ENCODE data around the gene KLHDC10. TPM values are rescaled to one million over a fixed set of nuclear protein-coding genes. Genes with fewer than 3 reads are reported as not detected.
"Not testable (repeated sequence)": the region's sequence is repeated elsewhere in the genome, so short reads cannot be mapped to it uniquely, and the experiment has no call there.

The KLHDC10 gene
- total RNA-seq, 1 experiment from 2014 or later = 14.4 TPM

GRCh38 chr7:130145424-130146100, 75.2 kb downstream of the KLHDC10 start:
- ChIA-PET CTCF (interaction anchor here (1.6 kb wide), 1 partner anchor 73 kb away, joined by 5 read pairs; no protein-coding TSS in a partner anchor), POLR2A (interaction anchor here (0.7 kb wide), 1 partner anchor 60 kb away, joined by 3 read pairs; the partner anchor contains the start of gene TMEM209)
- Mint-ChIP-seq H3K4me1 (peaks cover 24% of the 10 kb centered on the region), H3K9me3 (no peaks in the 10 kb centered on the region), H3K27me3 (ENCODE audit: low read depth) (peaks cover under 1% of the 10 kb centered on the region; the same call in 1 of the 2 replicates), H3K36me3 (no peaks in the 10 kb centered on the region), H3K4me3 (no peak overlapping the region), H3K27ac (no peak overlapping the region)
- no peak for TF ChIP-seq ZNF423 (CRISPR knock-in tag; IDR thresholded peaks at IDR 0.05)
- TF ChIP-seq MXD4 (CRISPR knock-in tag; IDR thresholded peaks at IDR 0.05; ENCODE audit: borderline replicate concordance) = no peak
- no peak for TF ChIP-seq JAZF1 (CRISPR knock-in tag; IDR thresholded peaks at IDR 0.05)
- no peak for TF ChIP-seq ARID4B (CRISPR knock-in tag; IDR thresholded peaks at IDR 0.05; ENCODE audit: borderline replicate concordance)
- TF ChIP-seq SP1 (CRISPR knock-in tag; conservative IDR thresholded peaks at IDR 0.05) = no peak
- DNase-seq (ENCODE audit: low spot score) = no peak
- no peak for ATAC-seq

- ATAC-seq; H3K4me3 Mint-ChIP-seq; H3K9me3 Mint-ChIP-seq; POLR2A ChIA-PET; DNase-seq (ENCODE audit: low spot score); H3K27me3 Mint-ChIP-seq (ENCODE audit: low read depth); H3K27ac Mint-ChIP-seq; H3K36me3 Mint-ChIP-seq: not testable (repeated sequence)
- peaks cover 21% of the 10 kb centered on the region for H3K4me1 Mint-ChIP-seq
- CTCF ChIA-PET = interaction anchor here (1.6 kb wide), 1 partner anchor 74 kb away, joined by 5 read pairs; no protein-coding TSS in a partner anchor
These were observed 75.8 kb downstream of the KLHDC10 start for GRCh38 chr7:130146142-130146541.

- Mint-ChIP-seq H3K4me3 (no peak overlapping the region), H3K27me3 (ENCODE audit: low read depth) (no peaks in the 10 kb centered on the region), H3K9me3 (no peaks in the 10 kb centered on the region), H3K36me3 (no peaks in the 10 kb centered on the region), H3K4me1 (peaks cover 17% of the 10 kb centered on the region), H3K27ac (no peak overlapping the region)
- CTCF ChIA-PET = interaction anchor here (1.3 to 1.6 kb wide), 2 partner anchors 74 to 611 kb away, joined by 3 to 5 read pairs; no protein-coding TSS in a partner anchor
- POLR2A ChIA-PET = no interaction called here
- ATAC-seq (no peak), DNase-seq (ENCODE audit: low spot score) (no peak)
- TF ChIP-seq ERG (CRISPR knock-in tag; IDR thresholded peaks at IDR 0.05) = no peak
- no peak for TF ChIP-seq E2F5 (CRISPR knock-in tag; IDR thresholded peaks at IDR 0.05)
- no peak for TF ChIP-seq RORB (CRISPR knock-in tag; IDR thresholded peaks at IDR 0.05)
- no peak for TF ChIP-seq NFE2L1 (CRISPR knock-in tag; IDR thresholded peaks at IDR 0.05)
- no peak for TF ChIP-seq E2F4 (CRISPR knock-in tag; IDR thresholded peaks at IDR 0.05; ENCODE audit: borderline replicate concordance, low read depth)
- TF ChIP-seq GRHL2 (CRISPR knock-in tag; IDR thresholded peaks at IDR 0.05; ENCODE audit: insufficient replicate concordance, severe bottlenecking) = no peak
- TF ChIP-seq MAX (CRISPR knock-in tag; IDR thresholded peaks at IDR 0.05) = no peak
- no peak for TF ChIP-seq ZNF281 (CRISPR knock-in tag; IDR thresholded peaks at IDR 0.05)
These were observed 76.5 kb downstream of the KLHDC10 start for GRCh38 chr7:130146693-130147405.

All from WTC11 (cell line).